H1 (cell line): ENCODE data around the gene POLDIP3.

Experiments
- ATF2 ChIP-seq: IDR thresholded peaks from 2 replicates; pipeline ENCODE4 v1.6.1; 2012; ENCODE audit warnings: low read length, inconsistent platforms
- ATF3 ChIP-seq: IDR thresholded peaks from 2 replicates; pipeline ENCODE4 v1.6.1; 2011; ENCODE audit warnings: low read depth, mild to moderate bottlenecking, low read length; ENCODE audit not compliant: insufficient read depth
- BRCA1 ChIP-seq: IDR thresholded peaks from 2 replicates; pipeline ENCODE4 v1.6.1; 2012; ENCODE audit warnings: low read depth, low read length, improper control_type of control experiment
- EZH2 ChIP-seq: fragments of 200-600 bp; sonication (generic); IDR thresholded peaks from 2 replicates; pipeline ENCODE4 v1.7.1; 2012; ENCODE audit warnings: low read depth, mild to moderate bottlenecking, moderate library complexity, low read length, inconsistent platforms; ENCODE audit not compliant: severe bottlenecking
- GABPA ChIP-seq: IDR thresholded peaks from 2 replicates; pipeline ENCODE4 v1.6.1; 2011; ENCODE audit warnings: mild to moderate bottlenecking, low read length, moderate library complexity, borderline replicate concordance; ENCODE audit not compliant: insufficient read depth
- HDAC6 ChIP-seq: IDR thresholded peaks from one replicate; pipeline ENCODE4 v1.7.1; 2012; ENCODE audit warnings: low read depth, mild to moderate bottlenecking, inconsistent platforms, low read length, moderate library complexity
- POLR2A ChIP-seq, 2 experiments: IDR thresholded peaks; 1 replicate in 1 of 2; 2 replicates in 1 of 2; pipeline ENCODE4 v1.6.1; 2011; ENCODE audit warnings: low read depth in 2 of 2, low read length in 2 of 2, mild to moderate bottlenecking in 2 of 2; ENCODE audit errors: control extremely low read depth in 1 of 2
- SP2 ChIP-seq: IDR thresholded peaks from 2 replicates; pipeline ENCODE4 v1.6.1; 2012; ENCODE audit warnings: mild to moderate bottlenecking, low read length, inconsistent platforms
- TAF1 ChIP-seq: IDR thresholded peaks from 2 replicates; pipeline ENCODE4 v1.6.1; 2011; ENCODE audit warnings: mild to moderate bottlenecking, low read depth, low read length
- TEAD4 ChIP-seq: IDR thresholded peaks from 2 replicates; pipeline ENCODE4 v1.6.1; 2012; ENCODE audit warnings: low read depth, low read length, inconsistent platforms, mixed read lengths
- YY1 ChIP-seq: IDR thresholded peaks from 2 replicates; pipeline ENCODE4 v1.6.1; 2011; ENCODE audit warnings: low read depth, mild to moderate bottlenecking, low read length
- TF ChIP-seq, protein P1 (sequence below), 3 experiments: IDR thresholded peaks; 1 replicate in 2 of 3; 2 replicates in 1 of 3; pipeline versions ENCODE4 v1.5.1 to v1.6.1; 2011; ENCODE audit warnings: low read length in 3 of 3, mild to moderate bottlenecking in 3 of 3, inconsistent platforms in 2 of 3, low read depth in 1 of 3, moderate library complexity in 1 of 3; ENCODE audit not compliant: insufficient read depth in 1 of 3; ENCODE audit errors: control extremely low read depth in 1 of 3
- TF ChIP-seq, protein P2 (sequence below): IDR thresholded peaks from 2 replicates; pipeline ENCODE4 v1.6.1; 2011; ENCODE audit warnings: low read length, improper control_type of control experiment

DNA sequence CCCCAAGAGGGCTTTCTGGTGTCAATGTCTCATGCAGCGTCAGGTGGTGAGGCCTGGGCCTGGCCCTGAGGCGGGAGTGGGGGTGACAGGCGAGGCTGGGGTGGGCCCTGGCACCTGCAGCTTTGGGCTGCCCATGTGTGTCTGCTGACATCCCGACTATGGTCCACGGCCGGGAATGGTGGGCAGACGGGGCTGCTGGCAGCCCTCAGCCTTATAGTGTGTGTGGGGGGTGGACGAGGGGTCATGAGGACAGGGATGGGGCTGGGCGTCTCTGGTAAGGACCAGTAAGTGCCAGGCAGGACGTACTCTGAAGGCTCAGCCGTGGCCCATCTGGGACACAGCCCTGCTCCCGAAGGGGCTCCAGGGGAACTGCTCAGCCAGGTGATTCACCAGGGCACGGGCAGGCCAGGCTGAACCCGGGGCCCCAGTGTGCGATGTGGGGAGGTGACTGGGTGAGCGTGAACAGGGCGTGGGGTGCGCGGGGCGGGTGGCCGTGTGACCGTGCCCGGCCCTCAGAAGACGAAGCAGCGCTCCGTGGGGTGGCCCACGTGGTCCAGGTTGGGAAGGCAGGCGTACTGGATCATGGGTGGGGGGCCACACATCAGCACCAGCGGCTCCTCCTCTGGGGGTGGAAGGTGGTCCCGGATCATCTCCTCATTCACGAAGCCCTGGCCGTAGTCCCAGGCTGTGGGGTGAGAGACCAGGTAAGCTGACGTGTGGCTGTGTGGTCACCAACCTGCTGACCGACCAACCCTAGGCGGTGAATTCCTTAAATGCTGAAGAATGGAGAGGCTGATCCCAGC, 4.8 kb upstream of the POLDIP3 start:
- TF ChIP-seq, protein P1, sequence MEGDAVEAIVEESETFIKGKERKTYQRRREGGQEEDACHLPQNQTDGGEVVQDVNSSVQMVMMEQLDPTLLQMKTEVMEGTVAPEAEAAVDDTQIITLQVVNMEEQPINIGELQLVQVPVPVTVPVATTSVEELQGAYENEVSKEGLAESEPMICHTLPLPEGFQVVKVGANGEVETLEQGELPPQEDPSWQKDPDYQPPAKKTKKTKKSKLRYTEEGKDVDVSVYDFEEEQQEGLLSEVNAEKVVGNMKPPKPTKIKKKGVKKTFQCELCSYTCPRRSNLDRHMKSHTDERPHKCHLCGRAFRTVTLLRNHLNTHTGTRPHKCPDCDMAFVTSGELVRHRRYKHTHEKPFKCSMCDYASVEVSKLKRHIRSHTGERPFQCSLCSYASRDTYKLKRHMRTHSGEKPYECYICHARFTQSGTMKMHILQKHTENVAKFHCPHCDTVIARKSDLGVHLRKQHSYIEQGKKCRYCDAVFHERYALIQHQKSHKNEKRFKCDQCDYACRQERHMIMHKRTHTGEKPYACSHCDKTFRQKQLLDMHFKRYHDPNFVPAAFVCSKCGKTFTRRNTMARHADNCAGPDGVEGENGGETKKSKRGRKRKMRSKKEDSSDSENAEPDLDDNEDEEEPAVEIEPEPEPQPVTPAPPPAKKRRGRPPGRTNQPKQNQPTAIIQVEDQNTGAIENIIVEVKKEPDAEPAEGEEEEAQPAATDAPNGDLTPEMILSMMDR (IDR thresholded peaks at IDR 0.05; ENCODE audit: control extremely low read depth in 1 of 3, insufficient read depth in 1 of 3, low read depth in 1 of 3, low read length in 3 of 3): no peak
- no peak for TF ChIP-seq ATF2
- TF ChIP-seq ATF3: no peak
- TF ChIP-seq YY1: no peak
- no peak for TF ChIP-seq HDAC6
- no peak for TF ChIP-seq BRCA1
- TF ChIP-seq TEAD4: no peak
- TF ChIP-seq, protein P2, sequence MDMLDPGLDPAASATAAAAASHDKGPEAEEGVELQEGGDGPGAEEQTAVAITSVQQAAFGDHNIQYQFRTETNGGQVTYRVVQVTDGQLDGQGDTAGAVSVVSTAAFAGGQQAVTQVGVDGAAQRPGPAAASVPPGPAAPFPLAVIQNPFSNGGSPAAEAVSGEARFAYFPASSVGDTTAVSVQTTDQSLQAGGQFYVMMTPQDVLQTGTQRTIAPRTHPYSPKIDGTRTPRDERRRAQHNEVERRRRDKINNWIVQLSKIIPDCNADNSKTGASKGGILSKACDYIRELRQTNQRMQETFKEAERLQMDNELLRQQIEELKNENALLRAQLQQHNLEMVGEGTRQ: no peak
- TF ChIP-seq TAF1: no peak
- TF ChIP-seq EZH2: no peak
- TF ChIP-seq SP2: no peak
- no peak for TF ChIP-seq GABPA
- no peak for TF ChIP-seq POLR2A (IDR thresholded peaks at IDR 0.05; ENCODE audit: control extremely low read depth in 1 of 2, low read depth in 2 of 2, low read length in 2 of 2)
